GM12872 (cell line): Measurements from ENCODE around the gene AKT3.

Source experiments
- TF ChIP-seq, protein P1 (sequence below): IDR thresholded peaks from 3 replicates; pipeline ENCODE4 v1.5.1; 2011; ENCODE audit warnings: low read depth, mild to moderate bottlenecking, low read length, moderate library complexity; ENCODE audit not compliant: insufficient read depth

The AKT3 gene

DNA sequence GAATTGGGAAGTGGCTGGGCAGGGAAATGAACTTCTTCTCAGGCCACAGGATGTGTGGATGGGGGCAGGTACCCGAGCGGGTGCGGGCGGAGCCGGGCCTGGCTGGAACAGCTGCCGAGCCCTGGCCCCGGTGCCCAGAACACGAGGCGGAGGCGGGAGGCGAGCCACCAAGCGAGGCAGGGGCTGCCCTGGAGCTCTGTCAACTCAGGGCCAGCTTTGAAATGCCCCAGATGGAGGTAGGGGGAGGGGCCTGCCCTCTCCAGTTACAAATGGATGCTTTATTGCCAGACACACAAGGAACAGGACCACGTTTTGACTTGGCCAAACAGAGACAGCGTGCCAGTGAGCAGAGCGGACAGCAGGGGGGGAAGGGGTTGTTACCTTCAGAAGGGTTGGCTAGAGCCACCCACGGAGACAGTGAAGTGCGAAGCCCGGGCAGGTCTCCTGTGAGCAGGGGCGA lies 353.8 kb downstream of the AKT3 start:
- TF ChIP-seq, protein P1, sequence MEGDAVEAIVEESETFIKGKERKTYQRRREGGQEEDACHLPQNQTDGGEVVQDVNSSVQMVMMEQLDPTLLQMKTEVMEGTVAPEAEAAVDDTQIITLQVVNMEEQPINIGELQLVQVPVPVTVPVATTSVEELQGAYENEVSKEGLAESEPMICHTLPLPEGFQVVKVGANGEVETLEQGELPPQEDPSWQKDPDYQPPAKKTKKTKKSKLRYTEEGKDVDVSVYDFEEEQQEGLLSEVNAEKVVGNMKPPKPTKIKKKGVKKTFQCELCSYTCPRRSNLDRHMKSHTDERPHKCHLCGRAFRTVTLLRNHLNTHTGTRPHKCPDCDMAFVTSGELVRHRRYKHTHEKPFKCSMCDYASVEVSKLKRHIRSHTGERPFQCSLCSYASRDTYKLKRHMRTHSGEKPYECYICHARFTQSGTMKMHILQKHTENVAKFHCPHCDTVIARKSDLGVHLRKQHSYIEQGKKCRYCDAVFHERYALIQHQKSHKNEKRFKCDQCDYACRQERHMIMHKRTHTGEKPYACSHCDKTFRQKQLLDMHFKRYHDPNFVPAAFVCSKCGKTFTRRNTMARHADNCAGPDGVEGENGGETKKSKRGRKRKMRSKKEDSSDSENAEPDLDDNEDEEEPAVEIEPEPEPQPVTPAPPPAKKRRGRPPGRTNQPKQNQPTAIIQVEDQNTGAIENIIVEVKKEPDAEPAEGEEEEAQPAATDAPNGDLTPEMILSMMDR, result no peak

DNA sequence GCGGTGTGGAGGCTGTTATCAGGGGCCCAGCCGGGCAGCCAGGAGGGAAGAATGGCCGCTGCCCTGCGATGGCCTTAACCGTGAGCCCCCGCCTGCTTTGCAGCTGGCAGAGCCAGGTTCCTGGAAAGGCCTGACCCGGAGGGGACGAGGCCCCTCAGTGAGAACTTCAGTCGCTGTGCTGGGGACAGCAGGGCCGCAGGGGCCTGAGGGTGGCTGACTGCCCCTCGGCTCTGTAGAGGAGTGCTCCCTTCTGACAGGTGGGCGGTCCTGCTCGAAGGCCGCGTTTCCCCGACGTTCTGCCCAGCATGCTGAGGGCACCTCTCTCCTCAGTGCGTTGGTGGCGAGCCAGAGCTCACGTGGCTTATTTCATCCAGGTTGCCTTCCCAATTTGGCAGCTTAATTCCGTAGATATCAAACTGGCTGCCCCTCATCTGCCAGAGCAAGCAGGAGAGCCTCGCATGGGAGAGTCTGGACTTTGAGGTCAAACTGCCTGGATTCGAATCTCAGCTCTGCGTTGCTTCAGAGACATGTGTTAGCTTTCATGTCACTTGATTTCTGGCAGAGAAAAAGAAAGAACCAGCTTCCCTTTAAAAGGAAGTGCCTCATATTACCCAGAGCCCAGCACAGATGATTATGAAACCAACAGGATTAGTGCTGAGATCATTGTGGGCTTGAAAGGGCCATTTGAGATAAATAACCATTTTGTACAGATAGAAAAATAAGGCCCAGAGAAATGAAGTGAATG lies 354.4 kb downstream of the AKT3 start:
- TF ChIP-seq, protein P1, result no peak

DNA sequence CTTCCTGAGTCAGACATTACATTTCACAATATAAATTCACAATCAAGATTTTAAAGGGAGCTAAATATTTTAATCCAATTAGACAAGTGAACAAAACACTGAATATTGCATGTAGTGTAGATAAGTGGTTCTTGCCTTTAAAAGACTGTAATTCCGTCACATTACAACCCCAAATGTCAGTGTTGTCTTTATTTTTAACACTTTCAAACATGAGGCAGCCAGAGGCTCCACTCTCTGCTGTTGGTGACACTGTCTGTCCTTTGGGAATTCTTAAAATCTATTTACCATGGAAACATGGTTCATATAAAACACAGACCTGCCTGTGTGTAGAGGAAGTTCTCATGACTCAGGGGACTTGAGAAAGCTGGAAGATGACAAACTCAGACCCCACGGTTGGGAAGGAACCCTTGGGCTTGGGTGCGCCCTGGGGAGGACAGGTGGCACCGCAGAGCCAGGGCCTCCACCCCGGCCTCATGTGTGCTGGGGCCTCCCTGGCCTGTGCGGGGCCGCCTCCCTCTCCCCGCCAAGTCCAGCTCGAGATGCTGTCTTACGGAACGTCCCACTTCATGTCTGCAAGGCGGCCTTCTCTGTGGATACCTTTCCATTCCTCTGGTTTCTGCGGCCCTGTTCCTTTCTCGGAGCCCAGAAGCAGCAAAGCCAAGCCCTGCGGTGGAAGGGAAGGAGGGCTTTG lies 355.2 kb downstream of the AKT3 start:
- TF ChIP-seq, protein P1, result no peak

DNA sequence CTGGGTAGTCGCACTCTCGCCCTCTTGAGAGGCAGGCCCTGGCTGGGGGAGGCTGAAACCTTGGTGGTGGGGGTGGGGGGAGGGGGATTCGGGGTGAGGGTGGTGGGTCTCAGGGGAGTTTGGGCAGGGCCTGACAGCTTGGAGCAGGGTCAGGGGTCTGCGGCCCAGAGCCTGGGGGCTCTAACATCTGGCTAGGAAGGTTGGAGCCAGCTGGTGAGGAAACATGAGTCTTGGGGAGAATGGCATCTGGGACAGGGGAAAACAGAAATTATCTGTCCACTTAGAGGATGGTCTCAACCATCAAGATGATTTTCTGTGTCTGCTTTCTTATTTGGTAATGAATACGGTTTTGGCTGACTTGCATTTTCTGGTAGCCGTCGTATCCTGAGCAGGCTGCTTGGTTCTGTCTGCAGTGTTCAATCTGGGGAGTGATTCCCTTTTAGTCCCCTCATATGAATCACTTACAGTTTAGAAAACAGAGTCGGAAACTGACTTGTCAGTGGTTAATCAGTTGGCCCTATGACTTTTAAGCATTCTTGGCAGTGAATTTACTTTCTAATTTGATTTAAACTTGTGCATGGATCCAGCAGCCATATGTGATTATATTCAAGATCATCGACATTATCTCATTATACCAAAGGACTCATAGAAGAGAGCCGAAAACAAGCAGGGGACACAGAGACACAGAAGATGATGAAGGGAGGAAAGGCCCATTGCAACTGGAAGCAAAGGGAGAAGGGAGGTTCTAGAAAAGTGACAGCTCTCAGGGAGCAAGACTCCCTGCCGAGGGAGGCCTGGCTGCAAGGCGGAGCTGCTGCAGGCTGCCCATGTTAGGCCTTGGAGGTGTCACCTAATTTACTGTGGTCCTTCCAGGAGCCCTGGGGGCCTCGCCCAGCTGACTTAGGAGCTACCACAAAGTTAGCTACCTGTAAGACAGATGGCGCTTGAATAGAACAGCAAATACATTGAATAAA lies 356.6 kb downstream of the AKT3 start:
- TF ChIP-seq, protein P1, result no peak

DNA sequence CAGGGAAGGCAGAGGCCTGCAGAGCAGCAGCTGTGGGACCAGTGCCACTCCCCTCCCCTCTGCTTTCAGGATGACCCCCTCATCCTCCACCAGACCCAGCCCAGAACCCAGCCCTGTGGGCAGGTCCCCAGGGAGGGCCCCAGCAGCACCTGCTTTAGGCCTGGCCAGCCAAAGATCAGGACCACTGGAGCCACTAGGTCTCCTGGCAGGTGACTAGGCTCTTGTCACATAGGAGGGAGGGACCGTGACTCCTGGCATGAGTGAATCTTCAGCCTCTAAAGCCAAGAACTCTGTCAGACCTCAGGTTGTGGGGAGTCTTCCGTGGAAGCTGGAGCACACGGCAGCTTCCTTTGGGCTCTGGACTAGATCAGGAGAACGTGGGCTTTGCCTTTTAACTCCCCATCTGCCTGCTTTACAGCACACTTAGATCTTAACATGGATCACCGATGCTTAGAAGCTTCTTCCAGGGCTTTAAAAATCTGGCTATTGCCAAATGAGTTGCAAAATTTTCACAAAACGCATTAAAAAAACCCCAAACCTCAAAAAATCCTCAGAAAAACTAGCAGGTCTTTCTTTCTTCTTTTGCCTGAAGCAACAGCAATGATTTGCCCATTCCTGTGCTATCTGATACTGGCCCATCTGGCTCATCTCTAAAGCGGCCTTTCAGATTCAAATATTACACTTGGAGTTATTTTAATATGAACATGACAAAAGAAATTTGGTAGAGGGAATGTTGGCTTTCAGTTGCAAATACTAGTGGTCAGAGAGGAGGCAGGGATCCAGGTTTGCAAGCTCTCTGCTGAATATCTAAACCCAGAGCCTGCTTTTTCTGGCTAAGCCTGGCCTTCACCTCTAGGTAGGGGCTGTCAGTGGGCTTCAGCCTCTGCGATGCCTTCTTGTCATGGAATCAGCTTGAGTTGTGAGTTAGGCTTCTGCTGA lies 359.0 kb downstream of the AKT3 start:
- TF ChIP-seq, protein P1, result no peak

DNA sequence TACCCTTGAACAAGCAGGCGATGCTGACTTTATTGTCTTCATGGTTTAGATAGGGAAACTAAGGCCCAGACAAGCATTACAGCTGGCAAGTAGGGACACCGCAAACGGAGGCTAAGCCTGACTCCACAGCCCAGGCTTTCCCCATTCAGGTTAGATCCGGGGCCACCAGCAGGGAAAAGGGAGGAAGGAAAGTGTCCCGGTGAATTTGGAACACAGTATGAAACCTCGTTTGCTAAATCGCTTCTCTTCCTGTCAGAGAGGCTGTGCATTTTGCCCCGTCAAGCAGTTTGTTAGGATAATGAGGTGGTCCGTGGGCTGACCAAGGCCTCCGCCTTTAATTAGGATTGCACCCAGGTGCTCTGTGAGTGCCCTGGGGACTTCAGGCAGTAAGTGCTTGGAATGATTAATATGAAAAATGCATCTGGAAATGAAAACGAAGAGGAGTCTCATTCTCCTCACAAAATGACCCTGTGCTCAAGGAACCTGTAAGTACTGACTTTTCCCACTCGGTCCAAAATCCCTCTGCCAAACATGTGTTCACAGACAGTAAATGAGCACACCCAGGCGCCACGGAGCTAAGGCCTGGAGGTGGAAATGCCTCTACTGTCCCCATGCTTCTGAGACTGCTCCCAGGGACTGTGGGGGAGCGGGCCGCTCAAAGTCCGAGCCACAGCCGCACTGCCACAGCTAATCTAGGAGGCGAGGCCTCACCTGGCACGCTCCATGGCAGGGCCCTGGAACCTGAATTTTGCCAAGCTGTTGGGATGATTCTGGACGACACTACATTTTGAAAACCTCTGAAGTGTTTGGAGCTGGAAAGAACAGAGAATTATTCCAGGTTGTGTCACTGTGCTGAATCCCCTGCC lies 360.1 kb downstream of the AKT3 start:
- TF ChIP-seq, protein P1, result no peak
